ENCODE data around the gene P4HB. TPM values are rescaled to one million over a fixed set of nuclear protein-coding genes. Genes with fewer than 3 reads are reported as not detected.

P4HB gene
- total and polyA plus RNA-seq, 12 donors, result 546 to 2,717 (median 934) TPM

DNA sequence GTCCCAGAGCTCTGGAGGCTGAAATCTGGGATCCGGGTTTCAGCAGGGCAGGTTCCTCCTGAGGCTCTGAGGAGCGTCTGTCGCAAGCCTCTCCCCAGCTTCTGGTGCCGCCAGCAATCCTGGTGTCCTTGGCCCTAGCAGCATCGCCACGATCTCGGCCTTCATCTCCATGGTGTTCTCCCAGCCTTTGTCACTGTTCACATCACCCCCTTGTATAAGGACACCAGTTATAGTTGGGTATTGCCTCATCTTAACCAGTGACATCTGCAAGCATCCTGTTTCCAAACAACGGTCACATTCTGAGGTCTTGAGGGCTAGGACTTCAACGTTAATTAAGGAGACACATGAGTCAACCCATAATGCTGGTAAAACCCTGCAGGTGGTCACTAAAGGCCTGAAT, 22.7 kb downstream of the P4HB start:
- no peak for TF ChIP-seq POLR2A (IDR thresholded peaks at IDR 0.05)
- TF ChIP-seq, protein P1, sequence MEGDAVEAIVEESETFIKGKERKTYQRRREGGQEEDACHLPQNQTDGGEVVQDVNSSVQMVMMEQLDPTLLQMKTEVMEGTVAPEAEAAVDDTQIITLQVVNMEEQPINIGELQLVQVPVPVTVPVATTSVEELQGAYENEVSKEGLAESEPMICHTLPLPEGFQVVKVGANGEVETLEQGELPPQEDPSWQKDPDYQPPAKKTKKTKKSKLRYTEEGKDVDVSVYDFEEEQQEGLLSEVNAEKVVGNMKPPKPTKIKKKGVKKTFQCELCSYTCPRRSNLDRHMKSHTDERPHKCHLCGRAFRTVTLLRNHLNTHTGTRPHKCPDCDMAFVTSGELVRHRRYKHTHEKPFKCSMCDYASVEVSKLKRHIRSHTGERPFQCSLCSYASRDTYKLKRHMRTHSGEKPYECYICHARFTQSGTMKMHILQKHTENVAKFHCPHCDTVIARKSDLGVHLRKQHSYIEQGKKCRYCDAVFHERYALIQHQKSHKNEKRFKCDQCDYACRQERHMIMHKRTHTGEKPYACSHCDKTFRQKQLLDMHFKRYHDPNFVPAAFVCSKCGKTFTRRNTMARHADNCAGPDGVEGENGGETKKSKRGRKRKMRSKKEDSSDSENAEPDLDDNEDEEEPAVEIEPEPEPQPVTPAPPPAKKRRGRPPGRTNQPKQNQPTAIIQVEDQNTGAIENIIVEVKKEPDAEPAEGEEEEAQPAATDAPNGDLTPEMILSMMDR (IDR thresholded peaks at IDR 0.05), result no peak
- no peaks in the 10 kb centered on the region for H3K27me3 ChIP-seq
- peaks cover 11 to 23% of the 10 kb centered on the region in 2 donors for H3K4me1 ChIP-seq (replicated peaks in 1 of 2)
- DNase-seq, result peak in 2 of 7 donors; percentile 52 to 84
- H3K27ac ChIP-seq, result peak overlapping the region in 1 of 5 donors; percentile 35
- no peak overlapping the region for H3K4me3 ChIP-seq
- intact Hi-C loops (cut with DNase I), result no loop called here
- no peaks in the 10 kb centered on the region for H3K36me3 ChIP-seq (replicated peaks in 1 of 2)
- no peaks in the 10 kb centered on the region for H3K9me3 ChIP-seq (replicated peaks in 1 of 3)
- WGBS, 4 donors, result 35 to 50% (median 40%) methylated on average over 9 of the region's 9 CpGs

- TF ChIP-seq, protein P1 (IDR thresholded peaks at IDR 0.05), result no peak
- TF ChIP-seq POLR2A (IDR thresholded peaks at IDR 0.05), result no peak
- H3K9me3 ChIP-seq (replicated peaks in 1 of 3), result no peaks in the 10 kb centered on the region
- WGBS, 4 donors, result 80 to 97% (median 88%) methylated on average over 2 to 26 of the region's 26 CpGs
- H3K27ac ChIP-seq, result peak within 1 kb of the TSS in 2 of 5 donors; percentile 88 to 89
- H3K4me1 ChIP-seq (replicated peaks in 1 of 2), result peaks cover 16 to 22% of the 10 kb centered on the region in 2 donors
- intact Hi-C loops (cut with DNase I), result no loop called here
- H3K4me3 ChIP-seq, result peak within 1 kb of the TSS in 1 of 4 donors; percentile 53
- no peaks in the 10 kb centered on the region for H3K36me3 ChIP-seq (replicated peaks in 1 of 2)
- DNase-seq, result no peak
- no peaks in the 10 kb centered on the region for H3K27me3 ChIP-seq
Observed at GRCh38 chr17:81834831-81835267, 25.5 kb downstream of the P4HB start, which contains the start of gene PPP1R27. Gene PPP1R27, minus strand, starts transcription at chr17:81835050. Its CDS starts 97 bp downstream, at chr17:81834953.

DNA sequence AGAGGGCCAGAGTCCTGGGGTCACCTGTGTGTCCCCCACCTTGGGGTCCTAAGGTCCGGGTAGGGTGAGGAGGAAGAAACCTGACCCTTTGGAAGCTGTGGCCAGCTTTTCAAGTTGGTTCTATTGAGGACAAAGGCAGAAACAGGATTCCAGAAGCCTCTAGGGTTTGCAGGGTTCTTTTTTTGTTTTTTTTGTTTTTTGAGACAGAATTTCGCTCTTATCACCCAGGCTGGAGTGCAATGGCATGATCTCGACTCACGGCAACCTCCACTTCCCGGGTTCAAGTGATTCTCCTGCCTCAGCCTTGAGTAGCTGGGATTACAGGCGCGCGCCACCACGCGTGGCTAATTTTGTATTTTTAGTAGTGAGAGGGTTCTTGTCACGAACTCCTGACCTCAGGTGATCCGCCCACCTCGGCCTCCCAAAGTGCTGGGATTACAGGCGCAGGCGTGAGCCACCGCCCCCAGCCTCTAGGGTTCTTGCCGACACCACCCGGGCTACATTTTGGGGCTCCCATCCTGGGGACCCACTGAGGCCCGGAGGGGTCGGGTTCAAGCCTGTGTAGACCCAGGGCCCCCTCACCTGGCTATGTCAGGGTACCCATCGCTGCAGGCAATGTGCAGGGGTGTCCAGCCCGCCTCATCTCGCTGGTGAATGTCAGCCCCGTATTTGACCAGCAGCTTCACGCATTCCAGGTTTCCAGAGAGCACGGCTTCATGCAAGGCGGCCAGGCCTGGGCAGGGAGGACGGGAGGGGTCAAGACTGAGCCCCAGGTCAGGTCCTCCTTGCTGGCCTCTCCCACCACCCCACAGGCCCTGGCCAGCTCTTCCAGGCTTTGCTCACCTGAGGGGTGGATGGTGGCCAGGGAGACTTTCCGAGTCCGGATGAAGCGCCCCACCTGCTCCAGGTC, 26.2 kb downstream of the P4HB start:
- intact Hi-C loops (cut with DNase I), result no loop called here
- no peaks in the 10 kb centered on the region for H3K9me3 ChIP-seq (replicated peaks in 1 of 3)
- no peaks in the 10 kb centered on the region for H3K27me3 ChIP-seq
- TF ChIP-seq, protein P1 (IDR thresholded peaks at IDR 0.05), result no peak
- peak overlapping the region in 3 of 5 donors; percentile 81 to 89 (median 88) for H3K27ac ChIP-seq
- no peaks in the 10 kb centered on the region for H3K36me3 ChIP-seq (replicated peaks in 1 of 2)
- 87 to 89% (median 88%) methylated on average over 25 to 31 of the region's 31 CpGs for WGBS, 4 donors
- H3K4me3 ChIP-seq, result peak overlapping the region in 3 of 4 donors; percentile 48 to 93 (median 53)
- no peak for DNase-seq
- peaks cover 16 to 22% of the 10 kb centered on the region in 2 donors for H3K4me1 ChIP-seq (replicated peaks in 1 of 2)

GRCh38 chr17:81833160-81833920, 27.0 kb downstream of the P4HB start, which contains the start of gene MCRIP1:
Gene MCRIP1, minus strand, starts transcription at chr17:81833291. Its CDS starts 8,785 bp downstream, at chr17:81824506.
- TF ChIP-seq POLR2A (IDR thresholded peaks at IDR 0.05), result peak; percentile 85 to 88
- TF ChIP-seq, protein P1 (IDR thresholded peaks at IDR 0.05), result no peak
- Histone ChIP-seq H3K4me1 (replicated peaks in 1 of 2) (peaks cover 16 to 27% of the 10 kb centered on the region in 2 donors), H3K9me3 (replicated peaks in 1 of 3) (no peaks in the 10 kb centered on the region), H3K4me3 (peak within 1 kb of the TSS; percentile 39 to 93 (median 60)), H3K27ac (peak within 1 kb of the TSS; percentile 39 to 89 (median 81)), H3K27me3 (no peaks in the 10 kb centered on the region), H3K36me3 (replicated peaks in 1 of 2) (no peaks in the 10 kb centered on the region)
- intact Hi-C loops (cut with DNase I), result no loop called here
- DNase-seq, result peak; percentile 94 to 97 (median 96)
- WGBS, 4 donors, result 2 to 14% (median 2%) methylated on average over 16 to 76 of the region's 76 CpGs
